Stimulated activated CD8-positive, alpha-beta memory T cell treated with anti-CD3 and anti-CD28 coated beads, Interleukin-2, amount 100 ng/mL, for 1 hour (primary cell): ENCODE data around the gene RNU5D-1.
"Not testable (repeated sequence)": the region's sequence is repeated elsewhere in the genome, so short reads cannot be mapped to it uniquely, and the experiment has no call there.

Experiments used
- DNase-seq, 2 donors: peaks; one replicate each; pipeline ENCODE4 v3.0.0-alpha.2; 2020; ENCODE audit warnings: low read depth in 2 of 2

The RNU5D-1 gene

GRCh38 chr1:44700573-44700972, 30.4 kb downstream of the RNU5D-1 start:
- no peak for DNase-seq

- not testable (repeated sequence) for DNase-seq
These were observed 31.6 kb downstream of the RNU5D-1 start for GRCh38 chr1:44699375-44699774.

GRCh38 chr1:44698138-44698537, 32.8 kb downstream of the RNU5D-1 start:
- no peak for DNase-seq

- no peak for DNase-seq
These were observed 34.1 kb downstream of the RNU5D-1 start for GRCh38 chr1:44696789-44697345.

- no peak for DNase-seq
These were observed 34.9 kb downstream of the RNU5D-1 start for GRCh38 chr1:44696101-44696500.

- DNase-seq: no peak
These were observed 35.3 kb downstream of the RNU5D-1 start for GRCh38 chr1:44695671-44696070.

GRCh38 chr1:44694863-44695478, 36.0 kb downstream of the RNU5D-1 start:
- no peak for DNase-seq

GRCh38 chr1:44693900-44694299, 37.1 kb downstream of the RNU5D-1 start:
- DNase-seq: no peak

GRCh38 chr1:44693159-44693558, 37.8 kb downstream of the RNU5D-1 start:
- DNase-seq: no peak

GRCh38 chr1:44689447-44689765, 41.6 kb downstream of the RNU5D-1 start:
- no peak for DNase-seq

- no peak for DNase-seq
These were observed 42.1 kb downstream of the RNU5D-1 start for GRCh38 chr1:44688760-44689446.

- DNase-seq: no peak
These were observed 45.1 kb downstream of the RNU5D-1 start for GRCh38 chr1:44685881-44686280.

- no peak for DNase-seq
These were observed 45.8 kb downstream of the RNU5D-1 start for GRCh38 chr1:44685218-44685617.

- no peak for DNase-seq
These were observed 46.4 kb downstream of the RNU5D-1 start for GRCh38 chr1:44684525-44684924.

- DNase-seq: no peak
These were observed 48.1 kb downstream of the RNU5D-1 start for GRCh38 chr1:44682883-44683265.

GRCh38 chr1:44681905-44682882, 48.8 kb downstream of the RNU5D-1 start:
- no peak for DNase-seq
